GM12874 (cell line): ENCODE results near the gene CCL18.

Source experiments
- CTCF ChIP-seq: IDR thresholded peaks from 2 replicates; pipeline ENCODE4 v1.5.1; 2011; ENCODE audit warnings: low read depth, mild to moderate bottlenecking, control low read depth, low read length, moderate library complexity; ENCODE audit not compliant: insufficient read depth

Gene CCL18

GRCh38 chr17:36072431-36073121, 8.5 kb downstream of the CCL18 start:
- TF ChIP-seq CTCF = peak; percentile 83

GRCh38 chr17:36074365-36074764, 10.3 kb downstream of the CCL18 start:
- TF ChIP-seq CTCF = no peak

- no peak for TF ChIP-seq CTCF
Observed at GRCh38 chr17:36085765-36086164, 21.7 kb downstream of the CCL18 start.

GRCh38 chr17:36086791-36087190, 22.7 kb downstream of the CCL18 start:
- no peak for TF ChIP-seq CTCF

GRCh38 chr17:36088670-36089338, 24.7 kb downstream of the CCL18 start:
- TF ChIP-seq CTCF = no peak

- TF ChIP-seq CTCF = no peak
Observed at GRCh38 chr17:36089339-36089865, 25.3 kb downstream of the CCL18 start.

- no peak for TF ChIP-seq CTCF
Observed at GRCh38 chr17:36089888-36090836, 26.1 kb downstream of the CCL18 start, which contains the start of gene CCL3. Gene CCL3, minus strand, starts transcription at chr17:36090143. Its CDS starts 85 bp downstream, at chr17:36090058.
